ENCODE measurements around the gene UNKL. TPM values are rescaled to one million over a fixed set of nuclear protein-coding genes. Genes with fewer than 3 reads are reported as not detected.

Gene UNKL
- total RNA-seq, 1 experiment from 2014 or later = 32.0 TPM

DNA sequence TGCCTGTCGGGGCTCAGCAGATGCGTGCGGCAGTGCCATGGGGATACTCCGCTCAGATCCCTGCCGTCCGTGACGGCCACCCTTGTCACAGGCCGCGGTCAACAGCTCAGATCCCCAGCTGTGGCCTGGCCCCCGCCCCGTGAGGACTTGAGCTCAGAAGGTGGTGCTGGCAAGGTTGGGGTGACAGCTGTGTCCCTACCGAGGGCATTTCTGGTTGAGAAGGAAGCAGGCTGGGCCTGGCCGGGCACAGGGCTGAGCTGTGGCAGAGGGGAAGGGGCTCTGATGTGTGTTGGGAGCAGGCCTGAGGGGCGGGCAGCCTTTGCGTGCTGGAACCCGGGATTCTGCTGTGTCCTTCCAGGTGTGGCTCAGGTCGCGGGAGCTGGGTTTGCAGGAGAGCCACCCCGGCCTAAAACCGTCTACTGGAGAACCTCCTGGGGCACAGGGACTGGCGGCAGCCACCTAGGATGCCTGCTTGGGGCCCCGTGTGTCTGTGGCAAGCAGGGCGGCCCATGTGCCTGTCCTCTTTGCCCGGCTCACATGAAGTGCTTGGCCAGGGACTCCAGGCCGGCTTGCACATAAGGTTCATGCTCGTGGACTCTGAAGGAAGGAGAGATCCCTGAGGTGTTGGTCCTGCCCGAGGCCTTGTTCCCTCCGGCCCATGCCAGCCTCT, 100.0 kb downstream of the UNKL start:
- no CpG with 5 or more reads among the region's 28 CpGs for WGBS (ENCODE audit: extremely low coverage, insufficient read length, low lambda C conversion rate)
- no peak overlapping the region for H2BK20ac ChIP-seq (ENCODE audit: low read depth, low read length, poor library complexity, severe bottlenecking)
- H3K18ac ChIP-seq (ENCODE audit: insufficient read length, low read depth, low read length) = no peak overlapping the region
- peaks cover 10% of the 10 kb centered on the region for H3K23me2 ChIP-seq (ENCODE audit: insufficient read length, low read depth, low read length, poor library complexity, severe bottlenecking)
- no peak overlapping the region for H2BK12ac ChIP-seq (ENCODE audit: insufficient read length, low read depth, low read length)
- no peak overlapping the region for H4K5ac ChIP-seq (ENCODE audit: insufficient read length, low read depth, low read length)
- H2BK5ac ChIP-seq (ENCODE audit: insufficient read length, low read length) = no peak overlapping the region
- Mint-ChIP-seq H3K27me3 (ENCODE audit: low read depth) (no peaks in the 10 kb centered on the region), H3K9me3 (peaks cover 4 to 6% of the 10 kb centered on the region in 2 experiments), H3K27ac (no peak overlapping the region), H3K4me1 (peaks cover 13 to 20% of the 10 kb centered on the region in 2 experiments), H3K4me3 (no peak overlapping the region), H3K36me3 (ENCODE audit: insufficient read depth in 1 of 3, low read depth in 3 of 3) (peaks cover 55 to 76% (median 71%) of the 10 kb centered on the region in 3 experiments)
- DNase-seq = no peak
- no peak overlapping the region for H3K56ac ChIP-seq (ENCODE audit: insufficient read length, low read depth, low read length)
- no peaks in the 10 kb centered on the region for H3K27me3 ChIP-seq (ENCODE audit: insufficient read depth, low read length)
- no peak overlapping the region for H3K4ac ChIP-seq (ENCODE audit: low read depth, low read length)
- no peak overlapping the region for H3K4me2 ChIP-seq (ENCODE audit: insufficient read depth, insufficient read length, low read length)
- H4K91ac ChIP-seq (ENCODE audit: insufficient read length, low read depth, low read length) = no peak overlapping the region
- H3K4me1 ChIP-seq (ENCODE audit: insufficient read depth, low read length) = no peaks in the 10 kb centered on the region; the same call in 1 of the 2 replicates
- H3K23ac ChIP-seq (ENCODE audit: insufficient read length, low read depth, low read length) = no peak overlapping the region
- H3K14ac ChIP-seq (ENCODE audit: insufficient read depth, low read length) = no peak overlapping the region; the same call in 1 of the 2 replicates
- no peak overlapping the region for H2BK15ac ChIP-seq (ENCODE audit: low read depth, low read length)
- H4K8ac ChIP-seq (replicated peaks; ENCODE audit: insufficient read length, low read depth, low read length) = no peak overlapping the region
- no peak overlapping the region for H3K27ac ChIP-seq (ENCODE audit: insufficient read length, low read depth, low read length)
- H2AK5ac ChIP-seq (ENCODE audit: insufficient read length, low read length) = no peak overlapping the region
- no peak overlapping the region for H3T11ph ChIP-seq (ENCODE audit: low read length)
- H3K79me2 ChIP-seq (ENCODE audit: insufficient read depth, low read length) = peaks cover 48% of the 10 kb centered on the region
- H3K9ac ChIP-seq (ENCODE audit: extremely low read depth, insufficient read length, low read length) = no peak overlapping the region
- TF ChIP-seq, protein P1, sequence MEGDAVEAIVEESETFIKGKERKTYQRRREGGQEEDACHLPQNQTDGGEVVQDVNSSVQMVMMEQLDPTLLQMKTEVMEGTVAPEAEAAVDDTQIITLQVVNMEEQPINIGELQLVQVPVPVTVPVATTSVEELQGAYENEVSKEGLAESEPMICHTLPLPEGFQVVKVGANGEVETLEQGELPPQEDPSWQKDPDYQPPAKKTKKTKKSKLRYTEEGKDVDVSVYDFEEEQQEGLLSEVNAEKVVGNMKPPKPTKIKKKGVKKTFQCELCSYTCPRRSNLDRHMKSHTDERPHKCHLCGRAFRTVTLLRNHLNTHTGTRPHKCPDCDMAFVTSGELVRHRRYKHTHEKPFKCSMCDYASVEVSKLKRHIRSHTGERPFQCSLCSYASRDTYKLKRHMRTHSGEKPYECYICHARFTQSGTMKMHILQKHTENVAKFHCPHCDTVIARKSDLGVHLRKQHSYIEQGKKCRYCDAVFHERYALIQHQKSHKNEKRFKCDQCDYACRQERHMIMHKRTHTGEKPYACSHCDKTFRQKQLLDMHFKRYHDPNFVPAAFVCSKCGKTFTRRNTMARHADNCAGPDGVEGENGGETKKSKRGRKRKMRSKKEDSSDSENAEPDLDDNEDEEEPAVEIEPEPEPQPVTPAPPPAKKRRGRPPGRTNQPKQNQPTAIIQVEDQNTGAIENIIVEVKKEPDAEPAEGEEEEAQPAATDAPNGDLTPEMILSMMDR (conservative IDR thresholded peaks at IDR 0.05) = no peak
- H2AFZ ChIP-seq (ENCODE audit: low read length) = no peak overlapping the region
- H3K9me3 ChIP-seq (ENCODE audit: control insufficient read depth, low read depth, low read length) = no peaks in the 10 kb centered on the region
- H4K20me1 ChIP-seq (ENCODE audit: control insufficient read depth, insufficient read depth, insufficient read length) = peaks cover 5% of the 10 kb centered on the region
- peaks cover 9% of the 10 kb centered on the region for H3K79me1 ChIP-seq (ENCODE audit: insufficient read depth, low read depth, low read length, poor library complexity, severe bottlenecking)
- no peak overlapping the region for H2BK120ac ChIP-seq (ENCODE audit: low read depth, low read length, poor library complexity, severe bottlenecking)
